ENCODE results near the gene PREX1.

PREX1 gene

GRCh38 chr20:48858075-48858790 is 30.4 kb upstream of the PREX1 start:
- TF ChIP-seq CTCF (IDR thresholded peaks at IDR 0.05; ENCODE audit: poor library complexity, severe bottlenecking) = no peak
- ATAC-seq (ENCODE audit: low read depth) = peak; percentile 13; the same call in 1 of the 3 replicates
- DNase-seq (ENCODE audit: low spot score) = no peak
- Histone ChIP-seq H3K36me3 (ENCODE audit: low read depth) (no peaks in the 10 kb centered on the region), H3K9me3 (ENCODE audit: severe bottlenecking) (no peaks in the 10 kb centered on the region), H3K4me1 (ENCODE audit: insufficient read depth, poor library complexity, severe bottlenecking) (no peaks in the 10 kb centered on the region), H3K4me3 (ENCODE audit: severe bottlenecking) (no peak overlapping the region), H3K27me3 (ENCODE audit: insufficient read depth, poor library complexity, severe bottlenecking) (no peaks in the 10 kb centered on the region), H3K27ac (ENCODE audit: poor library complexity, severe bottlenecking) (no peak overlapping the region)

- peak; percentile 17; the same call in 2 of the 3 replicates for ATAC-seq (ENCODE audit: low read depth)
- no peak for TF ChIP-seq CTCF (IDR thresholded peaks at IDR 0.05; ENCODE audit: poor library complexity, severe bottlenecking)
- no peaks in the 10 kb centered on the region for H3K9me3 ChIP-seq (ENCODE audit: severe bottlenecking)
Measured at GRCh38 chr20:48856130-48856529, 28.3 kb upstream of the PREX1 start.

GRCh38 chr20:48855046-48855445 is 27.2 kb upstream of the PREX1 start:
- Histone ChIP-seq H3K36me3 (ENCODE audit: low read depth) (no peaks in the 10 kb centered on the region), H3K27me3 (ENCODE audit: insufficient read depth, poor library complexity, severe bottlenecking) (no peaks in the 10 kb centered on the region), H3K4me3 (ENCODE audit: severe bottlenecking) (no peak overlapping the region), H3K9me3 (ENCODE audit: severe bottlenecking) (no peaks in the 10 kb centered on the region), H3K4me1 (ENCODE audit: insufficient read depth, poor library complexity, severe bottlenecking) (no peaks in the 10 kb centered on the region), H3K27ac (ENCODE audit: poor library complexity, severe bottlenecking) (no peak overlapping the region)
- DNase-seq (ENCODE audit: low spot score) (no peak), ATAC-seq (ENCODE audit: low read depth) (no peak)
- no peak for TF ChIP-seq CTCF (IDR thresholded peaks at IDR 0.05; ENCODE audit: poor library complexity, severe bottlenecking)

More at GRCh38 chr20:48856130-48856529, 28.3 kb upstream of the PREX1 start:
- Histone ChIP-seq H3K4me1 (ENCODE audit: insufficient read depth, poor library complexity, severe bottlenecking) (no peaks in the 10 kb centered on the region), H3K27ac (ENCODE audit: poor library complexity, severe bottlenecking) (no peak overlapping the region), H3K36me3 (ENCODE audit: low read depth) (no peaks in the 10 kb centered on the region), H3K4me3 (ENCODE audit: severe bottlenecking) (no peak overlapping the region), H3K27me3 (ENCODE audit: insufficient read depth, poor library complexity, severe bottlenecking) (no peaks in the 10 kb centered on the region)
- no peak for DNase-seq (ENCODE audit: low spot score)

- no peak overlapping the region for H3K27ac ChIP-seq (ENCODE audit: poor library complexity, severe bottlenecking)
- no peaks in the 10 kb centered on the region for H3K27me3 ChIP-seq (ENCODE audit: insufficient read depth, poor library complexity, severe bottlenecking)
- H3K4me1 ChIP-seq (ENCODE audit: insufficient read depth, poor library complexity, severe bottlenecking) = no peaks in the 10 kb centered on the region
- no peak for ATAC-seq (ENCODE audit: low read depth)
- H3K36me3 ChIP-seq (ENCODE audit: low read depth) = no peaks in the 10 kb centered on the region
- DNase-seq (ENCODE audit: low spot score) = no peak
- H3K4me3 ChIP-seq (ENCODE audit: severe bottlenecking) = no peak overlapping the region
- no peak for TF ChIP-seq CTCF (IDR thresholded peaks at IDR 0.05; ENCODE audit: poor library complexity, severe bottlenecking)
- no peaks in the 10 kb centered on the region for H3K9me3 ChIP-seq (ENCODE audit: severe bottlenecking)
Measured at GRCh38 chr20:48852609-48853008, 24.8 kb upstream of the PREX1 start.

DNA sequence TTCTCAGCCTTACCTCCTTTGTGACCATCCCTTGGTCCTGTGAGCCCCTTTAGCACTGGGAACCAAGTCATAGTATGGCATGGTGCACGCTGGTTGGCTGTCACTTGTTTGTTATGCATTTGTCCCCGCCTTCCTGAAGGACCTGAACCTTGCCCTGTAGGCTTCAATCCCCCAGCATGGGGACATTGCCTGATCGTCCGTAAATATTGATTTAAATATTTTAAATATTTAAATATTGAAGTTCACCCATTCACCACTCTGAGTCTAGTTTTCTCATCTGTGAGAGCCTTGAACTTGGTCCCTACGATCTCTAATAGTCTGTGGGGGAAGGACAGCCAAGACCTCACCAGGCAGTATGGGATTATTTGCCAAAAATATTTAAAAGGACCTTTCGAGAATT is 23.8 kb upstream of the PREX1 start:
- no peak for TF ChIP-seq CTCF (IDR thresholded peaks at IDR 0.05; ENCODE audit: poor library complexity, severe bottlenecking)
- H3K4me3 ChIP-seq (ENCODE audit: severe bottlenecking) = no peak overlapping the region
- H3K36me3 ChIP-seq (ENCODE audit: low read depth) = no peaks in the 10 kb centered on the region
- no peaks in the 10 kb centered on the region for H3K4me1 ChIP-seq (ENCODE audit: insufficient read depth, poor library complexity, severe bottlenecking)
- DNase-seq (ENCODE audit: low spot score) (no peak), ATAC-seq (ENCODE audit: low read depth) (no peak)
- H3K27ac ChIP-seq (ENCODE audit: poor library complexity, severe bottlenecking) = no peak overlapping the region
- no peaks in the 10 kb centered on the region for H3K27me3 ChIP-seq (ENCODE audit: insufficient read depth, poor library complexity, severe bottlenecking)
- H3K9me3 ChIP-seq (ENCODE audit: severe bottlenecking) = no peaks in the 10 kb centered on the region
